Hematopoietic multipotent progenitor cell (in vitro differentiated cells): ENCODE measurements around the gene GPR108. TPM values are rescaled to one million over a fixed set of nuclear protein-coding genes. Genes with fewer than 3 reads are reported as not detected.
"Not testable (repeated sequence)": the region's sequence is repeated elsewhere in the genome, so short reads cannot be mapped to it uniquely, and the experiment has no call there.

Source experiments
- DNase-seq, 3 donors: peaks; one replicate each; pipeline ENCODE4 v3.0.0-alpha.2; 2011 to 2015; ENCODE audit warnings: low read depth in 2 of 3, low spot score in 2 of 3
- total RNA-seq: library from RNA; depleted of rRNA; stranded (reverse); fragments of >200 nt; gene quantifications from one replicate; pipeline ENCODE4 v1.2.3, GENCODE V29; 2012

Gene GPR108
- total RNA-seq, 1 donor: 45.8 TPM

GRCh38 chr19:6762253-6762797 lies 24.9 kb upstream of the GPR108 start:
- DNase-seq: not testable (repeated sequence)

DNA sequence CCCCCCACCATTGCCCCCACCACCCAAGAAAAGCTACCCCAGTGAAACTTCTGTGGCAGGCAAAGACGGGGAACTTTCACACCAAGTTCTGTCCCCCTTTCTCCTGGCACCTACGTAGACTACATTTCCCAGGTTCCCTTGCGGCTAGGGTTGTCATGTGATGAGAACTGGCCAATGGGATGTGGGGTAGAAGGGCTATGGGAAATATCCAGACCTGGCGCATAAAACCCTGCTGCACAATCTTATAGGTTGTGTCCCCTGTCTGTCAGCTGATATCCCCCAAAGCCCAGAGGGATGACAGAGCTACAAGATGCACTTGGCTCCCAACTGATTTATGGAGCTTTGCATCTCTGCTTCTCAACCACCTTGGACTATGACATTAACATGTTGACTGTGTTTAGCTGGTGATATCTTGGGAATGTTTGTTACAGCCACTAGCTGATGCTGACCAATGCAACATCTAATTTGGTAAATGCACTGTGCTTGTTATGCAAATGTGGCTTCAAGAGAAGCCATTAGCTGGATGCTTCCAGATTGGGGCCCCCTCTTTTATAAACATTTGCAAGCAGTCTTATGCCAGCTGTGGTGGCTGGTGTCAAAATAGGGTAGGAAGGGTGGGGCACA lies 23.8 kb upstream of the GPR108 start:
- DNase-seq: peak in 1 of 3 donors; percentile 45

DNA sequence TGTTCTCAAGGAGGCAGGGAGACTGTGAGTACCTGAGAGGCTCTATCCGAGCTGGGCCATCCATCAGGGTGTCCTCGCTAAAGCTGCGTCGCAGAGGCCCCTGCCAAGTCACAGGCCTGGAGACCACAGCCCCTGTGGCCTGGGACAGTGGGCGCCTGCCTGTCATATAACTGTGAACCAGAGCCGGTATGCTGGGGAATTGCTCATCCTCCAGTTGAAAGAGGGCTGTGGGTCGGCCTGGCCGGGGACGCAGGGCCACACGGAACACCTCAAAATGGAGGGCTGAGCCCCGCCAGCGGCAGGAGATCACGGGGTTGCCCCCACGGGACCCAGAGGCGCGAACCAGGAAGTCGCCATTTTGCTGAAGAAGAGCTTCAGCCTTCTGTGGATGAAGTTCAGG lies 23.2 kb upstream of the GPR108 start:
- no peak for DNase-seq

GRCh38 chr19:6754653-6755463 lies 17.5 kb upstream of the GPR108 start:
- DNase-seq: no peak

DNA sequence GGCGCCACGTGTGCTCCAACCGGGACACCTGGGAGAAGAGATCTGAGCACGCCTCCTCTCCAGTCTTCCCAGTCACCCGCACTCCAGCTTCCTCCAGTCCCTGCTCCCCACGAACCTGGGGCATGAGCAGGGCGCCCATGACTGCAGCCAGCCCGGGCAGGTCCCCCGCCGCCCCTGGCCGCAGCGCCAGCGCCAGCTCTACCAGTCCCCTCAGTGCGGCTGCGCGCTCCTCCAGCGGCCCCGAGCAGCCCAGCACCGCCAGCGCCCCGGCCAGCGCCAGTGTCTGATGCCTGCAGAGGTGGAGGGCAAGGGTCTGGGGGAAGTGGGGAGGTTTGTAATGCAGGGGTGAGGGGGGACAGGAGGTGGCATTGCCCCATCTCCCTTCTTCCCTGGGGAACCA lies 16.8 kb upstream of the GPR108 start:
- no peak for DNase-seq

- peak; percentile 47 to 96 (median 93) for DNase-seq
Observed at GRCh38 chr19:6753178-6754031, 16.0 kb upstream of the GPR108 start.

GRCh38 chr19:6752256-6753177 lies 15.1 kb upstream of the GPR108 start:
- no peak for DNase-seq

DNA sequence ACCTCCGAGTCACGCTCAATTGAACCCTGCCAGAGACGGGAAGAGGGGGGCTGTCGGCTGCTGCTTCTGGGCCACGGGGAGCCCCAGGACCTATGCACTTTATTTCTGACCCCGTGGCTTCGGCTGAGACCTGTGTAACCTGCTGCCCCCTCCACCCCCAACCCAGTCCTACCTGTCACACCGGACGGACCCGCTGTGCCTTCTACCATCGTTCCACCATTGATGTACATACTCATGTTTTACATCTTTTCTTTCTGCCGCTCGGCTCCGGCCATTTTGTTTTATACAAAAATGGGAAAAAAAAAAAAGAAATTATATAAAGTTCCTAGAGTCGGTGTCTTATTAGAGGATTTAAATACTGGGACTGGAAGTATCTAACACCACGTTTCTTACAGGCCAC lies 13.8 kb upstream of the GPR108 start:
- no peak for DNase-seq

DNA sequence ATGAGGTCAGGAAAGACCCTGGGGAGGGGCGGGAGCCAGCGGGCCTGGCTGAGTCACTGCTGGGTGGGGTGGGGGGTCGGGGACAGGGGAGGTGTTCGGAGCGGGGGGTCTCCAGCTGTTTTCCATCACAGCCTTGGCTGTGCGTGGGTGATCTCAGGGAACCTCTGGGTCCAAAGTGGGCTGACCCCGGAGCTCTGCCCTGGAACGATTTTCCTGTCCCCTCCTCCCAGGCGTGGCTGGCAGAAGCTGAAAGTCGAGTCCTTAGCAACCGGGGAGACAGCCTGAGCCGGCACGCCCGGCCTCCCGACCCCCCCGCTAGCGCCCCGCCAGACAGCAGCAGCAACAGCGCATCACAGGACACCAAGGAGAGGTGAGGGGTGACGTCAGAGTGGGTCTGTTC lies 12.7 kb upstream of the GPR108 start:
- no peak for DNase-seq

- DNase-seq: not testable (repeated sequence)
Observed at GRCh38 chr19:6748543-6748942, 11.2 kb upstream of the GPR108 start.

- no peak for DNase-seq
Observed at GRCh38 chr19:6745965-6746364, 8.6 kb upstream of the GPR108 start.

DNA sequence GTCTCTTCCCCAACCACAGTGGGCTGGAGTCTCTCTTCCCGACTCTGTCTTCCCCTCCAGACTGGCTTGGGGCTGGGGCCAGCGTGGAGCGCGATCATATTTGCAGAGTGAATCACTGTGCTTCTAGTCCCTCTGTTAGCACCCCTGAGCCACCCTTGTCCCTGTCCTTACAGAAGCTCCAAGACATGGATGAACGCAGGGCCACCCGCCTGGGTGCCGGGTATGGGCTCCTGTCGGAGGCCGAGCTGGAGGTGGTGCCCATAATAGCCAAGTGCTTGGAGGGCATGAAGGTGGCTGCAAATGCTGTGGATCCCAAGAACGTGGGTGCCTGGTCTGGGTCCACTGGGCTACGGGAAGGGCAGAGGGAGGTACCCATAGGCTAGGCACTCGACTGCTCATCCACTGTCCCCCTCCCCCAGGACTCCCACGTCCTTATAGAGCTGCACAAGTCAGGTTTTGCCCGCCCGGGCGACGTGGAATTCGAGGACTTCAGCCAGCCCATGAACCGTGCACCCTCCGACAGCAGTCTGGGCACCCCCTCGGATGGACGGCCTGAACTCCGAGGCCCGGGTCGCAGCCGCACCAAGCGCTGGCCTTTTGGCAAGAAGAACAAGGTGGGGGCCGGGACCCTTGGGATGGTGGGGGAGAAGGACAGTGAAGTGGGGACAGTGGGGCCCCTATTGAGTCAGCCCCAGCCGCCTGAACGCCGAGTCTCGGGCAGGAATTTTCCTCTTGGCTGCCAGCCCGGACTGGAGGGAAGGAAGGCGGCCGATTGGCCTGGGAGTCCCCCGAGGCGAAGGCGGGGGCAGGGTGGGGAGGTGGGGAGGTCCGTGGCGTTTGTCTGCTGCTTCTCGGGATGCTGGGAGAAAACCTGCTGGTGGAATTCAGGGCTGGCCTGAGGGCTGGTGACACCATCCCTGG lies 7.3 kb upstream of the GPR108 start:
- no peak for DNase-seq

DNA sequence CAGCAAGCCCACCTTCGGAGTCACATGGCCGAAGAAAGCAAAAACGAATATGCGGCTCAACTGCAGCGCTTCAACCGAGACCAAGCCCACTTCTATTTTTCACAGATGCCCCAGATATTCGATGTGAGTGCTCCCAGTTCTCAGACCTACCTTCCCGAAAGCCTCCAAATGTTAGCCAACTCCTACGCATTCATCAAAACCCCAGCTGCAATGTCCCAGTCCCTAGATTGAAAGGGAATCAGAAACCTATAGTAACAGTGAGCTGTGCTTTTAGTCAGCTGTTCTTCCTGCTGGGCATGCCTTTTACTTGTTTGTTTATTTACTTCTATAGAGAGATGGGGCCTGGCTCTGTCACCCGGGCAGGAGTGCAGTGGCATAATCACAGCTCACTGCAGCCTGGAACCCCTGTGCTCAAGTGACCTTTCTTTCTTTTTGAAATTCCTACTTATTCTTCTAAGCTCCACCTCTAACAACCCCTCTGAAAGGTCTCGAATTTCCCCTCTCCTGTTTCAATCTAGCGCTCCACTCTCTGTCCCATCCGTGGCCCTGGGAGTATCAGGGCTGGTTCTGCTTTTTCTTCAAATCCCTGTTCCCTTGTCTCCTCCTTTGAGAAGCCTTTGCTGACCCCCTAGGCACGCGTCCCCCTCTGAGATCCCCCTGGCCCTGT lies 6.5 kb upstream of the GPR108 start:
- DNase-seq: no peak

GRCh38 chr19:6743066-6743465 lies 5.7 kb upstream of the GPR108 start:
- no peak for DNase-seq

GRCh38 chr19:6740589-6741343 lies 3.4 kb upstream of the GPR108 start:
- DNase-seq: no peak

- DNase-seq: no peak
Observed at GRCh38 chr19:6739883-6740588, 2.7 kb upstream of the GPR108 start.

DNA sequence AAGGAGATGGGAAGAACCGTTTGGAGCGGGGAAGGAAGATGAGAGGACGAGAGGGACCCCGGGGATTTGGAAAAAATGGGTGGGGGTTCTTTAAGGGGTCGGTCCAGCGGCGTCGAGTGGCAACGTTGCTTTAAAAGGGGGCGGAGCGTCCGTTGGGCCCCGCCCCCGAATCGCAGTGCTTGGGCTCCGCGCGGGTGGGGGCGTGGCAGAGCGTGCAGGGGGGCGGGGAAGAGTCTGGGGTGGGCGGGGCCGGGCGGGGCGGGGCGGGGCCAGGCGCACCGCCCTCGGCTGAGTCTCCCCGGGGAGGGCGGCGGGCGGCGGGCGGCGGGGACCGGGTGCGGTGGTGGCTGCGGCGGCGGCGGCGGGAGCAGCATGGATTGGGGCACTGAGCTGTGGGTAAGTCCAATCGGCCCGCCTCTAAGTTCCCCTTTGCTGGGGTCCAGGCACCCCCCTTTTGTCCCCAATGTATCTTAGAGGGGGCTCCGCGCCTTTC lies 2.1 kb upstream of the GPR108 start, which contains the start of gene TRIP10:
Gene TRIP10 (plus strand): TSS at position 291 of the 493 bp plus-strand sequence. CDS start 82 bp downstream, at position 373.
- DNase-seq: peak; percentile 73 to 85 (median 76)
